Upper lobe of left lung (tissue), 4 donors: ENCODE data around the gene DDX10.

Experiments
- CTCF ChIP-seq, 6 experiments: fragments of 450-650 bp in 4 of 6; fragments of 200-600 bp in 2 of 6; sonication (generic) in 2 of 6; IDR thresholded peaks; one replicate each; pipeline ENCODE4 v1.5.1; 2016 to 2019; ENCODE audit warnings: antibody characterized with exemption in 6 of 6
- EP300 ChIP-seq, 4 donors: sonication (generic); formaldehyde crosslinking; IDR thresholded peaks; one replicate each; pipeline ENCODE4 v1.5.1; 2017; ENCODE audit warnings: antibody characterized with exemption in 4 of 4, control low read depth in 2 of 4
- POLR2A ChIP-seq, 4 donors: fragments of 450-650 bp; IDR thresholded peaks; one replicate each; pipeline ENCODE4 v1.5.1; 2016 to 2017; ENCODE audit warnings: antibody characterized with exemption in 4 of 4, mild to moderate bottlenecking in 2 of 4
- POLR2AphosphoS5 ChIP-seq, 2 donors: sonication (generic); formaldehyde crosslinking; IDR thresholded peaks; one replicate each; pipeline ENCODE4 v1.5.1; 2017; ENCODE audit warnings: antibody characterized with exemption in 2 of 2

DNA sequence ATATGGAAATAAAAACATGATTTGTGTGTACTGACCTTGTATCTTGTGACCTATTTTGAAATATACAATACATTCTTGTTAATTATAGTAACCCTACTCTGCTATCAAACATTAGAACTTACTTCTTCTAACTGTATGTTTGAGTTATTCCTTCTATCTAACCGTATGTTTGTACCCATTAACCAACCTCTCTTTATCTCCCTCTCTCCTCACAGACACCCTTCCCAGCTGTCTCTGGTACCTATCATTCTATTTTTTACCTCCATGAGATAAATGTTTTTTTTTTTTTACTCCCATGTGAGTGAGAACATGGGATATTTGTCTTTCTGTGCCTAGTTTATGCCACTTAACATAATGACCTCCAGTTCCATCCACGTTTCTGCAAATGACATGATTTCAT is 128.7 kb downstream of the DDX10 start:
- TF ChIP-seq CTCF (IDR thresholded peaks at IDR 0.05) (no peak), EP300 (IDR thresholded peaks at IDR 0.05) (no peak), POLR2A (IDR thresholded peaks at IDR 0.05) (no peak), POLR2AphosphoS5 (IDR thresholded peaks at IDR 0.05) (no peak)
